Activated CD8-positive, alpha-beta T cell treated with anti-CD3 and anti-CD28 coated beads for 36 hours (primary cell): ENCODE measurements around the gene LMF1. TPM values are rescaled to one million over a fixed set of nuclear protein-coding genes. Genes with fewer than 3 reads are reported as not detected.

ENCODE experiments used
- ATAC-seq: fragments of 200-7000 bp; cut with Tn5 transposase; one replicate; pipeline ENCODE4 v1.10.0; 2021; ENCODE audit warnings: mild to moderate bottlenecking, moderate library complexity
- CTCF ChIA-PET: fragments of 350-600 bp; sonication (Branson Sonifier 250); formaldehyde crosslinking; loops from one replicate; lab custom pipeline; 2021; ENCODE audit warnings: antibody characterized with exemption; lab: Charles Lee
- POLR2A ChIA-PET: fragments of 350-600 bp; sonication (Branson Sonifier 250); formaldehyde crosslinking; loops from one replicate; lab custom pipeline; 2021; ENCODE audit warnings: antibody characterized with exemption; lab: Charles Lee
- DNase-seq: peaks from one replicate; pipeline ENCODE4 v3.0.0-alpha.2; 2020
- H3K27ac Mint-ChIP-seq: one replicate; pipeline ENCODE4 v1.8.0; 2021; ENCODE audit warnings: mild to moderate bottlenecking, mixed read lengths
- H3K27me3 Mint-ChIP-seq: one replicate; pipeline ENCODE4 v1.8.0; 2021; ENCODE audit warnings: mixed read lengths
- H3K36me3 Mint-ChIP-seq: one replicate; pipeline ENCODE4 v1.8.0; 2021; ENCODE audit warnings: low read depth, mixed read lengths
- H3K4me1 Mint-ChIP-seq: one replicate; pipeline ENCODE4 v1.8.0; 2021; ENCODE audit warnings: low read depth, mixed read lengths
- H3K4me3 Mint-ChIP-seq: one replicate; pipeline ENCODE4 v1.8.0; 2021; ENCODE audit warnings: mild to moderate bottlenecking, moderate library complexity, mixed read lengths
- H3K9me3 Mint-ChIP-seq: one replicate; pipeline ENCODE4 v1.8.0; 2021; ENCODE audit warnings: mixed read lengths
- CTCF ChIP-seq: fragments of 200-600 bp; IDR thresholded peaks from one replicate; pipeline ENCODE4 v1.8.0; 2022; ENCODE audit warnings: antibody characterized with exemption, mild to moderate bottlenecking
- intact Hi-C: fragments of 100-400 bp; cut with micrococcal nuclease; formaldehyde crosslinking; loops from one replicate; pipeline ENCODE4 v1.10.0; 2022
- total RNA-seq, 2 experiments: library from RNA; stranded (reverse); gene quantifications; one replicate each; pipeline ENCODE4 v1.2.3, GENCODE V29; 2021

Gene LMF1
- total RNA-seq, 2 experiments from 2014 or later = 8.7 to 9.7 TPM

GRCh38 chr16:813916-814412, 156.8 kb downstream of the LMF1 start:
- Mint-ChIP-seq H3K27me3 (peaks cover 15% of the 10 kb centered on the region), H3K36me3 (no peaks in the 10 kb centered on the region), H3K4me1 (peaks cover 3% of the 10 kb centered on the region), H3K9me3 (no peaks in the 10 kb centered on the region), H3K4me3 (no peak overlapping the region), H3K27ac (no peak overlapping the region)
- CTCF ChIA-PET = interaction anchor here (0.8 to 1.2 kb wide), 4 partner anchors 241 to 290 kb away, joined by 3 to 5 read pairs (median 3); no protein-coding TSS in a partner anchor
- peak; percentile 9 for TF ChIP-seq CTCF
- ATAC-seq = no peak
- POLR2A ChIA-PET = no interaction called here
- no peak for DNase-seq
- intact Hi-C loops = loop anchor here (10.0 kb wide), 1 partner anchor 241 kb away; no protein-coding TSS in a partner anchor

- peaks cover 15% of the 10 kb centered on the region for H3K27me3 Mint-ChIP-seq
- intact Hi-C loops = loop anchor here (10.0 kb wide), 1 partner anchor 241 kb away; no protein-coding TSS in a partner anchor
- no peak overlapping the region for H3K4me3 Mint-ChIP-seq
- no peak overlapping the region for H3K27ac Mint-ChIP-seq
- ChIA-PET POLR2A (no interaction called here), CTCF (interaction anchor here (1.0 kb wide), 2 partner anchors 244 to 290 kb away, joined by 3 to 5 read pairs; no protein-coding TSS in a partner anchor)
- H3K9me3 Mint-ChIP-seq = no peaks in the 10 kb centered on the region
- peak; percentile 76 for TF ChIP-seq CTCF
- peak; percentile 72 for DNase-seq
- peaks cover 6% of the 10 kb centered on the region for H3K4me1 Mint-ChIP-seq
- ATAC-seq = peak; percentile 90
- no peaks in the 10 kb centered on the region for H3K36me3 Mint-ChIP-seq
Observed at GRCh38 chr16:813204-813915, 157.4 kb downstream of the LMF1 start.

GRCh38 chr16:808085-808386, 162.7 kb downstream of the LMF1 start:
- intact Hi-C loops = no loop called here
- Mint-ChIP-seq H3K36me3 (peaks cover 3% of the 10 kb centered on the region), H3K4me3 (peak overlapping the region; percentile 98), H3K27me3 (peaks cover 7% of the 10 kb centered on the region), H3K4me1 (peaks cover 11% of the 10 kb centered on the region), H3K27ac (peak overlapping the region; percentile 97), H3K9me3 (no peaks in the 10 kb centered on the region)
- no peak for TF ChIP-seq CTCF
- ATAC-seq = no peak
- ChIA-PET CTCF (no interaction called here), POLR2A (no interaction called here)
- no peak for DNase-seq

GRCh38 chr16:807347-808084, 163.3 kb downstream of the LMF1 start:
- Mint-ChIP-seq H3K27ac (peak overlapping the region; percentile 97), H3K4me1 (peaks cover 11% of the 10 kb centered on the region), H3K27me3 (peaks cover 4% of the 10 kb centered on the region), H3K9me3 (no peaks in the 10 kb centered on the region), H3K4me3 (peak overlapping the region; percentile 98), H3K36me3 (peaks cover 3% of the 10 kb centered on the region)
- POLR2A ChIA-PET = interaction anchor here (0.6 to 1.6 kb wide), 5 partner anchors 11 to 107 kb away, joined by 3 to 6 read pairs (median 3); partner anchors contain the start of gene CHTF18
- CTCF ChIA-PET = interaction anchor here (1.1 to 1.4 kb wide), 3 partner anchors 19 to 95 kb away, joined by 3 to 6 read pairs (median 3); partner anchors contain the start of gene CHTF18
- TF ChIP-seq CTCF = no peak
- intact Hi-C loops = no loop called here
- peak; percentile 98 for ATAC-seq
- DNase-seq = peak; percentile 93
